ACHN (cell line): ENCODE measurements around the gene SNAPC5.
A peak's percentile ranks its signal among the peaks of the same experiment; 100 is the strongest.
"Not testable (repeated sequence)": the region's sequence is repeated elsewhere in the genome, so short reads cannot be mapped to it uniquely, and the experiment has no call there.

ENCODE experiments used
- DNase-seq: peaks from one replicate; pipeline ENCODE4 v3.0.0-alpha.2; 2015
- in situ Hi-C: cut with HindIII; loops from 2 replicates; pipeline ENCODE4 v1.10.0; 2017; ENCODE audit warnings: low sequenced_read_pairs, low pct_ligation_motif_present, low pct_unique_long_range_greater_than_20kb

SNAPC5 gene

GRCh38 chr15:66467162-66468040, 30.2 kb downstream of the SNAPC5 start:
- in situ Hi-C loops, result not testable (repeated sequence)

GRCh38 chr15:66465294-66465693, 32.3 kb downstream of the SNAPC5 start:
- DNase-seq, in situ Hi-C loops: not testable (repeated sequence)

More at GRCh38 chr15:66467162-66468040, 30.2 kb downstream of the SNAPC5 start:
- DNase-seq, result not testable (repeated sequence)

GRCh38 chr15:66462627-66463026, 34.9 kb downstream of the SNAPC5 start:
- in situ Hi-C loops, result no loop called here
- no peak for DNase-seq

- in situ Hi-C loops, result no loop called here
- no peak for DNase-seq
These were observed 35.6 kb downstream of the SNAPC5 start for GRCh38 chr15:66461917-66462316.

- DNase-seq, in situ Hi-C loops: not testable (repeated sequence)
These were observed 36.3 kb downstream of the SNAPC5 start for GRCh38 chr15:66461294-66461693.

- peak; percentile 14 for DNase-seq
- in situ Hi-C loops, result no loop called here
These were observed 37.5 kb downstream of the SNAPC5 start for GRCh38 chr15:66459818-66460615.

GRCh38 chr15:66456211-66456610, 41.4 kb downstream of the SNAPC5 start:
- in situ Hi-C loops, result no loop called here
- no peak for DNase-seq

- no peak for DNase-seq
- in situ Hi-C loops, result no loop called here
These were observed 43.4 kb downstream of the SNAPC5 start for GRCh38 chr15:66454143-66454542.

GRCh38 chr15:66452971-66453580, 44.5 kb downstream of the SNAPC5 start:
- DNase-seq, result no peak
- in situ Hi-C loops, result no loop called here

GRCh38 chr15:66452420-66452819, 45.1 kb downstream of the SNAPC5 start:
- DNase-seq, result no peak
- in situ Hi-C loops, result no loop called here
